ENCODE data around the gene HMX3. TPM values are rescaled to one million over a fixed set of nuclear protein-coding genes. Genes with fewer than 3 reads are reported as not detected.

The HMX3 gene
- total and polyA plus RNA-seq, 2 of the 8 experiments (the other 6 are each of a cell fraction or from before 2014, with no cell fraction given) = 0.05 TPM; not detected in 1

DNA sequence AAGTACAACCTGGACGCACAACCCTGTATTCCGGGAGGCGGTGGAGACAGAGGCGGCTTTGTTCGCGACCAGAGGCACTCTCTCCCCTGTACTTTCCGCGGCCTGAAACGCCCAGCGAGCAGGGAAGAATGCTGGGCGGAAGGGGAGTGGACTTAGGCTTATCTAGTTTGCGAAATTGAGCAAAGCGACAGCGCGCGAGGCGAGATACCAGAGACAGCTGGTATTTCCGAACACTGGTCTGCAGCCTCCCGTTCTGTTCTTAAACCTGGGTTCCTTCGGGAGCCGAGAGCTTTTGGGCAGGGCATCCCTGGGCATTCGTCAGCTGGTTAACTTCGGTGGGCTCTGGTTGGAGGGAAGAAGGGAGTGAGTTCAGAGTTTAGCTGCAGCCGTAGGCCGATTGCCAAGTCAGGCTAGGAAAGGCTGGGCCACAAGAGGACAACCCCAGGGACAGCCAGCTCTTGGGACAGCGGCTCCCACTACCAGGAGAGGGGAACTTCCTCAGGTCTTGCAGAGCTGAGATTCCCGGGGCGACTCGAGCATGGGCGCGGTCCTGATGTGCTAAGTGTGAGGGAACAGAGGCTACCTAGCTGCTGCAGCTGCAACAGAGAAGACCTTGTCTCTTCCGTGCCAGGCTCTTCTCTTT is 3.9 kb downstream of the HMX3 start (continued):
- TF ChIP-seq, protein P1, sequence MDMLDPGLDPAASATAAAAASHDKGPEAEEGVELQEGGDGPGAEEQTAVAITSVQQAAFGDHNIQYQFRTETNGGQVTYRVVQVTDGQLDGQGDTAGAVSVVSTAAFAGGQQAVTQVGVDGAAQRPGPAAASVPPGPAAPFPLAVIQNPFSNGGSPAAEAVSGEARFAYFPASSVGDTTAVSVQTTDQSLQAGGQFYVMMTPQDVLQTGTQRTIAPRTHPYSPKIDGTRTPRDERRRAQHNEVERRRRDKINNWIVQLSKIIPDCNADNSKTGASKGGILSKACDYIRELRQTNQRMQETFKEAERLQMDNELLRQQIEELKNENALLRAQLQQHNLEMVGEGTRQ (IDR thresholded peaks at IDR 0.05; ENCODE audit: low read length) = no peak
- no peak for TF ChIP-seq POLR2AphosphoS5 (IDR thresholded peaks at IDR 0.05; ENCODE audit: low read depth, low read length)
- peak; percentile 95 for TF ChIP-seq SUZ12 (IDR thresholded peaks at IDR 0.05; ENCODE audit: low read length)
- peak; percentile 2; the same call in 1 of the 2 replicates for TF ChIP-seq MAX (IDR thresholded peaks at IDR 0.05)
- TF ChIP-seq TEAD4 (IDR thresholded peaks at IDR 0.05; ENCODE audit: low read depth, low read length) = peak; percentile 30; the same call in 1 of the 2 replicates
